NCI-H524 treated with DMSO at 0.1 percent for 48 hours (cell line): ENCODE results near the gene TCTN2.
A peak's percentile ranks its signal among the peaks of the same experiment; 100 is the strongest.

ENCODE experiments used
- DNase-seq: peaks from one replicate; lab custom pipeline; 2025; lab: John Stamatoyannopoulos, UW

Gene TCTN2

DNA sequence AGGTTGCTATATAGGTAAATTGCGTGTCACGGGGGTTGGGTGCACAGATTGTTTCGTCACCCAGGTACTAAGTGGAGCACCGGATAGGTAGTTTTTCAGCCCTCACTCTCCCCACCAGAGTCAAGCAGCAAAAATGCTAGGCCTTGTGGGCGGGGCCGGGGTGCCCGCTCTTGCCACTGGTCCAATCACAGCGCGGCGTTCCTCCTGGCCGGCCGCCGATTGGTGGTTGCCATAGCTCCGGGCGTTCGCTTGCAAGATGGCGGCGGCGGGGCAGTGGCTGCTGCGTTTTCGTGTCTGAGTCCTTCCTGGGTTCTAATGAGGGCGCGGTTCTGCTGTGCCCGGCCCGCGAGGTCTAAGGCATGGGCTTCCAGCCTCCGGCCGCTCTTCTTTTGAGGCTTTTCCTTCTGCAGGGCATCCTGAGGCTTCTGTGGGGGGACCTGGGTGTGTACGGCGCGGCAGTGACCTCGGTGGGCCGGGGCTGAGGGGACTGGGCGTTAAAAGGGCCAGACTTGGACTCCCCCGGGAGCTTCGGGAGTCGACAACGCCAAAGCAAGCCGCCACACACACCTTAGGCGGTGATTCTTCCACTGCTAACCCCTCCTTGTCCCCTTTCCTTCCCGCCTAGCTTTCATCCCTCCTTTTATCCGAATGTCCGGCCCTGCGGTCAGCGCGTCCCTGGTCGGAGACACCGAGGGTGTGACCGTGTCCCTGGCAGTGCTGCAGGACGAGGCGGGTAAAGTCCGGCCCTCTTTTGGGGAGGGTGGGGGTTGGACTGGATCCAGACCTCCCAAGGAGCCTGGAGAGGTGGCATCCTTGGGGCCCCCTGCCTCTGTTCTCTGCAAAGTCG is at the start of gene TCTN2:
Gene TCTN2, plus strand, starts transcription at position 232 of the 847 bp plus-strand sequence. Its CDS starts 128 bp downstream, at position 360.
- peak; percentile 38 for DNase-seq

DNA sequence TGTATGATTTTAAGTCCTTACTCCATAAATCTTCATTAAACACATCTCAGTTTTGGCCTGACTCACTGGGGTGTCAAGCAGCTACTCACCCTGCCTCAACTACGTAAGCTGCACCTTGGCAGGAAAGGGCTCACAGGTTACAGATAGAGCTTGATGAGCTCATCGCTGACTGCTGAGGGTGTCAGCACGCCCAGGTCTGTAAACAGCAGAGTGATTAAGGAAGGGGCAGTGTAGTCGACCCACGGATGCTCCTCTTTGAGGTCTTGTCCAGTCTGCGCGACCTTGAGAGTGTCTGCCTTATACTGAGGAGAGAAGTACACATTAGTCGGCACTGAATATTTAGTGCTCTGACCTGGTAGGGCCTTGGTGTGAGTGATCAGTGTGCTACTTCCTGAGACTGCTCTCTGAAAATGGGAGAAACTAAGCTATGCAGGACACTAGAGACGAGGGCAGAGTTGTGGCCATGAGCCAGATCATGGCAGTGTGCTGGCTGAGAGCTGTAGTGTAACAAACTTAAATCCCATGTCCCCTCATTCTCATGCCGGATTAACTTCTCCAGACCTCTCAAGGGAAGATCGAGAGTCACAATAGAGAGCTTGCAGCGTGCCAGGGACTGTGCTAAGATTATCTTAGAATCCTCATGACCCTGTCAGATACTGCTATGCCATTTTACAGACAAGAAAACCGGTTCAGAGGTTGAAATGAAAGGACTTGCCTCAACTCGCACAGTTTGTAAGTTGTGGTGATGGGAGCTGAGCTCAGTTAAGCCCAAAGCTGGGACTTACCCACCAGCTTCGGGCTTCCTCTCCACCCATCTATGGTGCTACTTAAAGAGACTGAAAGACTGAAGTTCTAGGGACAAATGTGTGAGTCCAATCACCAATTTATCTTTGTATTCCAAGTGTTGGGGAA is 49.0 kb upstream of the TCTN2 start:
- DNase-seq, result no peak

DNA sequence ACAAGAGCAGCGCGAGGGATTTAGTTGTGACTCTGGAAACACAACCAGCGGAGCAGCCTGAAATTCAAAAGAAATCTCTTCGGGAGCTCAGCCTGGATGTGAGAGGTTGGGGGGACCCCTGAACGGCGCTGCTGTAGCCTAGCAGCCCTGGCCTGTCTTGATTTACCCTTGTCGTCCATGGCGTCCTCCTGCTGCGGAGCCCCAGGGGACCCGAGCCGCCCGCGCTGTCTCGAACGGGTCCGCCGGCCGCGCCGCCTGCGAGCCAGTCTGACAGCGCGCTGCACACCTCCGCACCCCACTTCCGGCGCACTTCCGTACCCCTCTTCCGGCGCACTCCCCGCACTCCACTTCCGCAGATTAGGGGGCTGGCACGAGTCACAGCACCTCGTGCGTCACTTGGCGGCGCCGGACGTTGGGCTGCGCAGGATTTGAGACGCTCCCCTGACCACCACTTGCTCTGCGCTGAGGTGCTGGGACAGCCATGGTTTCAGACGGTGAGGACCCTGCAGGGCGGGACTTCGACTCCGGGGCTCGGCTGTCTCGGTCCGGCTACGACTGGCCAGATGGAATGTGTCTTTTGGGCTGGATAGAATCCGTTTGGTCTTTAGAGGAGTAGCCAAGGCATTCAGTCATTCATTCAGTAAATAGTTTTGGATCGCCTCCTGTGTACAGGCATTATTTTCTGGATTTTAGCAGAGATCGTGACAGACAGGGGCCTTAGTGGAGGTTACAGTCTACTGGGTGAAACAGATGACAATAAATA is 37.4 kb upstream of the TCTN2 start, which contains the start of the genes EIF2B1 and GTF2H3:
Gene EIF2B1, minus strand, starts transcription at position 308 of the 763 bp plus-strand sequence. Its CDS starts 129 bp downstream, at position 179.
Gene GTF2H3, plus strand, starts transcription at position 451 of the 763 bp plus-strand sequence. Its CDS starts 31 bp downstream, at position 482.
- peak; percentile 81 for DNase-seq

DNA sequence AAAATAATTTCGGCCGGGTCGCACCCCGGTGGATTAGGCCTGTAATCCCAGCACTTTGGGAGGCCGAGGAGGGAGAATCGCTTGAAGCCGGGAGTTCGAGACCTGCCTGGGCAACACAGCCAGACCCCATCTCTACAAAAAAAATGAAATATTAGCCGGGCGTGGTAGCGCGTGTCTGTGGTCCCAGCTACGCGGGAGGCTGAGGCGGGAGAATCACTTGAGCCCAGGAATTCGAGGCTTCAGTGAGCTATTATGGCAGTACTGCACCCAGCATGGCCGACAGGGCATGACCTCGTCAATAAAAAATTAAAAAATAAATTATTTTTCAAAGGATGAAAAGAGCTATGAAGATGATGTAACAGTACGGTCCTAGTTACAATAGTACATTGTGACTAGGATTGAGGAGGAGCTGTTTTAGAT is 36.8 kb upstream of the TCTN2 start:
- no peak for DNase-seq

DNA sequence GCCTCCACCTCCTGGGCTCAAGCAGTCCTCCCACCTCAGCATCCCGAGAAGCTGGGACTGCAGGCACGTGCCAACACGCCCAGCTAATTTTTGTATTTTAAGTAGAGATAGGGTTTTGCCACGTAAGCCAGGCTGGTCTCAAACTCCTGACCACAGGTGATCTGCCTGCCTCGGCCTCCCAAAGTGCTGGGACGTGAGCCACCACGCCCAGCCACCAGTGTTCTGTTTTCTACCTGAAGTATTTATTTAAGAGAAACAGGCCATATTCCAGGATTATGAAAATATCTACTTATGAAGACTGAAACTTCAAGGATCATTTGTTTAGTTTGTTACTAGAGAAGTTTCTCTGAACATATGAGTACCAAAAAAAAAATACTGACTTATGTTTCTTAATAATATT is 27.0 kb upstream of the TCTN2 start:
- DNase-seq, result no peak

DNA sequence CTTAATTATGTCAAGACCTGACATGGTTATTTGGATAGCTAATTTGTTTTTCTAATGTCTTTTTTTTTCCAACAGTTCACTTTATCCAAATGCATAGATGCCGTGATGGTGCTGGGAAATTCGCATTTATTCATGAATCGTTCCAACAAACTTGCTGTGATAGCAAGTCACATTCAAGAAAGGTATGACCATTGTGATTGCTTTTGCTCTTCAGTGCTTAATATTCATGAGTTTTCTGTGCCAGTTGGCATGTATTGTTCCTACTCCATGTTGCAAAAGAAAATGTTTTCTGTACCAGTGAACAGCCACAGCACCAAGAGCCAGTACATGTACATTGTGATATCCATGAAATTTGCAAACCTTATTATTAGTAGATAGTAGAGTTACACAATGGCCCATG is 25.5 kb upstream of the TCTN2 start:
- no peak for DNase-seq

DNA sequence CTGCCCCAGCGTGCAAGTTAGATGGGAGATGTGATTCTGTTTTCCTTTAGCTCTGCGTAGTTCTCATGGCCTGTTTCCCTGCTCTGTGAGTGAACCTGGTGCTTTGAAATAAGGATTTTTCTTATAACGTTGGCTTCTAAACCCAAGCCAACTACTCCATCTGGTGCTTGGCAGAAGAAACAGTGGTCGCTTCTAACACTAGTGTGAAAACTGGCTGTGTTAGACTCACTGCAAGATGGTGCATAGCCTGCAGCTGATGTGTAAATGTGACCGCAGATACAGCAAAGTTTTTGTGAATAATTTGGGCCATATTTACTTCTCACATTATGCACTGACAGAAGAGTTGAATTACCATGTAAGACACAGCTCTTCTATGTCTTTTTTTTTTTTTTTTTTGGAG is 25.0 kb upstream of the TCTN2 start:
- DNase-seq, result no peak

DNA sequence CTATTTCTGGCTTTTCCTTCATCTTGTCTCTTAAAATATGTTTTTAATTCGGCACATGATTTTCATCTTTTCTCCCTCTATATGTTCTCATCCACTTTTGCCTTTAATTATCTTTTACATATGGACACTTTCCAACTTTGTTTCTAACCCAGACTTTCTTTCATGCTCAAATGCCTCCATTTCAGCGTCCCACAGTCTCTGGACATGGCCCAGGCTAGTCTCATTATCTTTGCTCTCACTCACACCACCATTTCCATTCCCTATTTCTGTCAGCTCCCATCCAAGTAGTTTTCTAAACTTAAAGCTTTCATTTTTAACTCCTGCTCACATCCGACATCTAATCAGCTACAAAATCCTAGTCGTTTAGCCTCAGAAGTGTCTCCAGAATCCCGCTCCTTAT is 22.5 kb upstream of the TCTN2 start:
- no peak for DNase-seq

DNA sequence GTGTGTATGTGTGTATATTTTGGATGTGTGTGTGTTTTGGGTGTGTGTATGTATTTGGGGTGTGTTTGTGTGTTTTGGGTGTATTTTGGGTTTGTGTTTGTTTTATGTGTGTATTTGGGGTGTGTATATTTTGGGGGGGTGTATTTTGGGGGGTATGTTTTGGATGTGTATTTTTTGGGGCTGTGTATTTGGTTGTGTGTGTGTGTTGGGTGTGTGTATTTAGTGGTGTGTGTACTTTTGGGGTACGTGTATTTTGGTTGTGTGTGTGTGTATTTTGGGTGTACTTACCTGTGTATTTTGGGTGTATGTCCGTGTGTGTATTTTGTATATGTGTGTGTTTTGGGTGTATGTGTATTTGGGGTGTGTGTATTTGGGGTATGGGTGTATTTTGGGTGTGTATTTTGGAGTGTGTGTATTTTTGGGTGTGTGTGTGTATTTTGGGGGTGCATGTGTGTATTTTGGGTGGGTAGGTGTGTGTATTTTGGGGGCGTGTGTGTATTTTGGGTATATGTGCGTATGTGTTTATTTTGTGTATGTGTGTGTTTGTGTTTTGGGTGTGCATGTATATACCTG is 16.7 kb upstream of the TCTN2 start:
- DNase-seq, result no peak

DNA sequence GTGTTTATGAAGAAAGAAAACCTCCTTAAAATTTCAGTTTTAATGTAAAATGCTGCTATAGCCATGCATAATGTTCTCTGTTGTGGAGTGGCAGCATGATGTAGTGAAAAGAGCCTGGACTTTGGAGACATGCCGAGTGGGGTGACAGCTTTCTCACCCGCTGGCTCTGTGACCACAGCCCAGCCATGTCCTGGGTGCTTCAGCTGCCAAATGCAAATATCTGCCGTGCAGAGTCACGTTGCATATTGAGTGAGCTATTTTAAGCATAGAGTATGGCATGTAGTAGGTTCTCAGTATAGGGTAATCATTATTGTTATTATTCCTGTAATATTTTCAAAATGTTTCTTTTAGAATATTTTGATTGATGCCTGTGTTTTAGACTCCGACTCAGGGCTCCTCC is 15.5 kb upstream of the TCTN2 start:
- no peak for DNase-seq

DNA sequence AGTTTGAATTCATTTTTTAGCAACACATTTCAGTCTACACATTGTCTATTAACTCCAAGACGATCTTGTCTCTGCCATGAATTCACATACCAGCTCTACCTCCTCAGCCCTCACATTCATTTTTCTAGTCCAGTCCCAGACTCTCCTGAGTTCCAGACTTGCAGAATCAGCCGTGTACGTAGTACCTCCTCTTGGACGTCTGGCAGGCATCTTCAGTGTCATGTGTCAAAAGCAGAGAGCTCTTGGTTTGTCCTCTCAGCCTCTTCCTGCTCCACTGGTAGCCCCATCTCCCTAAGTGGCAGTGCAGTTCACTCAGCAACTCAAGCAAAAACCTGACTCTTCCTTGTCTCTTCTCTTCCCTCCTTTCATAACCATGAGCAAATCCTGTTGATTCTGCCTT is 14.5 kb upstream of the TCTN2 start:
- no peak for DNase-seq

DNA sequence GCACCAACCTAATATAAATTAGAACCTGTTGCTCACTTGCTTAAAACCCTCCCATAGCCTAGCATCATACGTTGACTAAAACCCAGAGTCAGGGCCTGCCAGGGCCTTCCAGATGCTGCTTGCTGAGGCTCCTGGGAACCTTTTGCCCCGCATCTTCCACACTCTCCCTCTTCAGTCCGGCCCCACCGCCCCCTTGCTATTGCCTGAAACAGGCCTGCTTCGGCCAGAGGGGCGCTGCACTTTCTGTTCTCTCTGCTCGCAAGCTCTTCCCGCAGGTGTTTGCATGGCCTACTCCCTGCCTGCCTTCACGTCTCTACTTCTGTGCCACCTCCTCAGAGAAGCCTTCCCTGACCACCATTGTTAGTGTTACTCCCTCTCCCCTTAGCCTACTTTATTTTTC is 13.7 kb upstream of the TCTN2 start:
- no peak for DNase-seq

DNA sequence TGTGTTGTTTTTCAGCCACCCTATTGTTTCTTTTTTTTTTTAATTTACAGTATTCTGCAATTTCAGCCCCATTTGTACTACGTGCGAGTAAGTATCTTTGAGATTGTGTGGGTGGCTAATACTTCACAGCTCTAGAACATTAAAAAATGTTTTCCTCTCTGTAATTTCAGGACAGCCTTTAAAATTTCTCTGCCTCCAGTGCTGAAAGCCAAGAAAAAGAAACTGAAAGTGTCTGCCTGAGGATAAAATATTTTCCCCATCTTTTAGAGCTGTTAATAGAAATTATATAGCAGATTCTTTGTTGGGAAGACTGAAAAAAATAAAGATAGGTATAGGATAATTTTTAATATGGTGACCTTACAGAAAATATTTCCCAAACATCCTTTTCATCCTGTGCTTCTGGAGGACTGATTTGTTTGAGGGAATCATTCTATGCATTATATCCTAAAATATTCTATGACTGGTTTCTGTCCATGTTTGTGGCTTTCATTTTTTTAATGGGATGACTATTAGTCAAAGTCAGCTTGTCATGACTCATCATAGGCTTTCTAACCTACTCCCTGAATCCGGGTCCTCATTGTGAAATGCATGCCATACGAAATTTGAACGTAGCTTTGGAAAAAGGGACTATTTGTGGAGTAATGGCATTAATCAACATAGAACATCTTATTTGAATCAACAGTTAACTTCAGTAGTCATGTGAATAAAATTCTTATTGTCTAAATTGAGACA is 10.8 kb upstream of the TCTN2 start:
- no peak for DNase-seq

DNA sequence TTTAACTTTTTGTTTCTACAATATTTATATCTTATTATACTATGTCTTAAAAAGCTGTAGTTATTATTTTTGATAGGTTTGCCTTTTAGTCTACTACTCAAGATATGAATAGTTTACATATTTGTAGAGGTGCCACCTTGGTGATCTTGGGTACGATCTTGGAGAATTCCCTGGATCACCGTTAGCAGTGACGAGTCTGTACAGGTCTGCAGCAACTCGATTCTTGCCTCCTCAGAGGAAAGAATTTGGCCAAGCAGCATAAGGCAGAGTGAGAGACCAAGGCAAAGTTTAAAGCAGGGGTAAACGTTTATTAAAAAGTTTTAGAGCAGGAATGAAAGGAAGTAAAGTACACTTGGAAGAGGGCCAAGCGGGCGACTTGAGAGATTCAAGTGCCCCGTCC is 3.1 kb upstream of the TCTN2 start:
- DNase-seq, result no peak

DNA sequence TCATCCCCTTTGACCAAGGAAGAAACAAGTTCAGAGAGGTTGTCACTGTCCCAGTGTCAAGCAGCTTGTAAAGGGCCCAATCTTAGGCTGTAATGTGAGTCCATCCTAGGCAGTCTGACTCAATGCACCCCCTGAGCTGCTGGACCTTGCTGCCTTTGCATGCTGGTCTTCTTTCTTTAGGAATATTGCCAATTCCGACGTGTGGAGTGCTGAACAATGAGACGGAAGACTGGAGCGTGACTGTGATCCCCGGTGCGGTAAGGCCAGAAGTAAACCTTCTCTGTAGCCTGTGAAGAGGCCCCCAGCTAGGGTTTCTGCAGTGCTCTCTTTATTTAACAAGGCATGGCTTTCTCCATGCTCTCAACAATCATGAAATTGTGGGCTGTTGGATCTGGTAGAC is 963 bp downstream of the TCTN2 start:
- no peak for DNase-seq

DNA sequence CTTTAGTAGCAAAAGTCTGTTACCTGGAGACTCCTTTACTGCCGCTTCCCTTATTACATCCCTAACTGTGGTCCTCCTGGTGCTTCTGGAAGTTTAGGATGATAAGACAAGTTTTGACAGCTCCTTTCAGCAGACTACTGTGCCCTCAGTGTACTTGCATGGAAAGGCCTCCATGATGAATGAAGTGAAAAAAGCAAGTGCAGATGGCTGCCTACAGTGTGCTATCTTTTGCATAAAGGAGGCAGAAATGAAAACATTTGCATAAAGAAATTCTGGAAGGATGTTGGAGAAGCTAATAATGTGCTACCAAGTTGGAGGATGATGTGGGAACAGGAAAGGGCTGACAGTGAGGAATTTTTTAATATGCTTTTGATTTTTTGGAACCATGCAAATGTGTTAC is 4.5 kb downstream of the TCTN2 start:
- DNase-seq, result no peak

DNA sequence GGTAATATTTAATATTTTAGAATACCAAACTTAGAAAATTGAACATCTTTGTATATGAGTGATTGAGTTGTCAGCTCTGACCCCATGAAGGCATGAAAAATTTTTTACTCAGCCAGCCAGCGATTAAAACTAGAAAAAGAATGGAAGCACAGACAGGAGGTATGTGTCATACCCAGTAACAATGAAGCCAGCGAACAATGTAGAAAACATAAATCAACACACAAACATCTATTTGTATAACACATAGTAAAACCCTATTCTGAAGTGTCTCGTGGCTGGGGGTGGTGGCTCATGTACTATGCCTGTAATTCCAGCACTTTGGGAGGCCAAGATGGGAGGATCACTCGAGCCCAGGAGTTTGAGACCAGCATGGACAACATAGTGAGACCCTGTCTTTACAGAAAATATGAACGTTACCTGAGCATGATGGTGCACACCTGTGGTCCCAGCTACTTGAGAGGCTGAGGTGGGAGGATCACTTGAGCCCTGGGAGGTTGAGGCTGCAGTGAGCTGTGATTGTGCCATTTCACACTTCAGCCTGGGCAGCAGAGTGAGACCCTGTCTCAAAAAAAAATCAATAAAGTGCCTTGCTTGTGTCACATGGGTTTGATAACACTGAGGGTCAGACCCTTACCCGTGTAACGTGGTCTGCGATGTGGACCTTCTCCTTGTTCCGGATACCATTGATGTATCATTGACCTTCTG is 5.9 kb downstream of the TCTN2 start:
- no peak for DNase-seq

DNA sequence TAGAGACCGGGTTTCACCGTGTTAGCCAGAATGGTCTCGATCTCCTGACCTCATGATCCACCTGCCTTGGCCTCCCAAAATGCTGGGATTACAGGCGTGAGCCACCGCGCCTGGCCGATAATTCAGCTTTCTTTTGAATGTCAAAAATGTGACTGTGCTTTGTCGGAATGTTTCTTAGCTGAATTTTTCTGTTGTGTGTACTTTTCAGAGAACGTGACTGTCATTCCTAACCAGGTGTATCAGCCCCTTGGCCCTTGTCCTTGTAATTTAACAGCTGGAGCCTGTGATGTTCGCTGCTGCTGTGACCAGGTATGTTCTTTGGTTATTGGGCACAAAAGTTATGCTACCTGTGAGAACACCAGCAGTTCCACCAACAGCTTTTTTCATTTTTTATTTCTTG is 8.1 kb downstream of the TCTN2 start:
- no peak for DNase-seq

DNA sequence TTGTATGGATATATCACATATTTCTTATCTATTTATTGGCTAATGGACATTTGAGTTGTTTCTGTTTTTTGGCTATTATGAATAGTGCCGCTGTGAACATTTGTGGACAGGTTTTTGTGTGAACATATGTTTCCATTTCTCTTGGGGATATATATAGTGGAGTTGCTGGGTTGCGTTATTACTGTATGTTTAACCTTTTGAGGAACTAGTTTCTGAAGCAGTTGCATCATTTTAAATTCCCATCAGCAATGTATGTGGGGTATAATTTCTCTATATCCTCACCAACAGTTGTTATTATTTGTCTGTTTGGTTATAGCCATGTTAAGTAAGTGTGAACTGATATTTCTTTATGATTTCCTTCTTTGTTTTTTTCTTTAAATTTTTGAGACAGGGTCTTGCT is 10.7 kb downstream of the TCTN2 start:
- DNase-seq, result no peak

DNA sequence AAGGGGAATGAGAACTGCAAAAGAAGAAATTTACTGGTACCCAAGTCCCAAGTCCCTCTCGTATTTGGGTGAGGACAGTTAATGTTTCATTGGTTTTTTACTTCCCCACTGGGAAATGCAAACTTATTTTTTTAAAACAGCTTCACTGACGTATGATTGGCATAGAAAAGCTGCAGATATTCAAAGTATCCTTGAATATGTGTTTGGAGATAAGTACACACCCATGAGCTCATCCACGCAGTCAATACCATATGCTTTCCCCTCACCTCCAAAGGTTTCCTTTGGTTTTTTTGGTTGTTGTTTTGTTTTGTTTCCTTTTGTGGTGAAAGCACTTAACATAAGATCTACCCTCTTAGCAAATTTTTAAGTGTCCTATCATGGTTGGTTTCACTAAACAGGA is 13.1 kb downstream of the TCTN2 start:
- DNase-seq, result no peak
